NCI-H2171 treated with DMSO at 0.1 percent for 48 hours (cell line): ENCODE measurements around the gene HNRNPLL.
A peak's percentile ranks its signal among the peaks of the same experiment; 100 is the strongest.
"Not testable (repeated sequence)": the region's sequence is repeated elsewhere in the genome, so short reads cannot be mapped to it uniquely, and the experiment has no call there.

Source experiments
- DNase-seq: peaks from one replicate; lab custom pipeline; 2025; lab: John Stamatoyannopoulos, UW

HNRNPLL gene

DNA sequence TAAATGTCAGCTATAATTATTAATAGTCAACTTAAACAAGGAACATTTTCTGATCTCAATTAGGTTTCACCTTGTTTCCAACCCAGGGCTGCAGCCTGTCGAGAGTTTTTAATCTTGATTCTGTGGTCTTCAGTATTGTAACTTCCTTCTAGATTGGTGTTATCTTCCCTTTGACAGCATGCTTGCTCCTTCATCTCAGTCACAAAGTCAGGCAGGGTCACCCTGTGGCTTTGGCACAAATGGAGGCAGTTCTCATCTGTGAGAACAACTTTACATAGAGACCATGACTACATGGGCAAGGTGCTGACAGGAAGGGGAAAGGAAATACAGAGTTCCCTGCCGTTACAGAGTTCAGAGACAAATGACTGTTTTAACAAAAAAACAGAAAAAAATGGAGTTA, 50.5 kb downstream of the HNRNPLL start:
- no peak for DNase-seq

- no peak for DNase-seq
Measured at GRCh38 chr2:38551746-38552145, 51.0 kb downstream of the HNRNPLL start.

DNA sequence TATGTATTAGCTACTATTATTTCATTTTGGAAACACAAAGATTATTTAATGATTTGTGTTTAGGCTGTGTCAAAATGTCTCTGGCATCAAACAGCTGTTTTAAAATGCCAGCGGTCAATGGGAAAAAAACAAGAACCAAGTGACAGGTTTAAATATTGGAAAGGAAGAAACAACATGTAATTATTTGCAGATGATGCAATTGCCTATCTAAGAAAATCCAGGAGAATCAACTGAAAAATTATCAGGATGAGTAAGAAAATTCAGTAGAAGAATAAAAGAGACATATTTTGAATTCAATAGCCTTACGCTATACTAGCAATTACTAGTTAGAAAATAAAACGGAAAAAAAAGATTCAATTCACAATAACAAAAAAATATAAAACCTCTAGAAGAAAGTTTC, 51.6 kb downstream of the HNRNPLL start:
- no peak for DNase-seq

DNA sequence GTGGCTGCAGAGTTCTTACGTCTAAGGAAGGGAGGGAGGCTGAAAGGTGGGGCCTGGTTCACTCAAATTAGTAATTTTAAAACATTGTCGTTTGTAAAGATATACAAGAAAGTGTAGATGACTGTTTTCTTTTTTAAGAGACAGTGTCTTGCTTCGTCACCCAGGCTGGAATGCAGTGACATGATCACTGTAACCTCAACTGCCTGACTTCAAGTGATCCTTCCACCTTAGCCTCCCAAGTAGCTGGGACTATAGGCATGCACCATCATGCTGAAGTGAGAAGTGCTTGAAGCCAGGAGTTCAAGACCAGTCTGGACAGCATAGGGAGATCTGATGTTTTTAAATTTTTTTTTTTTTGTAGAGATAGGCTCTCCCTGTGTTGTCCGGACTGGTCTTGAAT, 52.9 kb downstream of the HNRNPLL start:
- DNase-seq = no peak

DNA sequence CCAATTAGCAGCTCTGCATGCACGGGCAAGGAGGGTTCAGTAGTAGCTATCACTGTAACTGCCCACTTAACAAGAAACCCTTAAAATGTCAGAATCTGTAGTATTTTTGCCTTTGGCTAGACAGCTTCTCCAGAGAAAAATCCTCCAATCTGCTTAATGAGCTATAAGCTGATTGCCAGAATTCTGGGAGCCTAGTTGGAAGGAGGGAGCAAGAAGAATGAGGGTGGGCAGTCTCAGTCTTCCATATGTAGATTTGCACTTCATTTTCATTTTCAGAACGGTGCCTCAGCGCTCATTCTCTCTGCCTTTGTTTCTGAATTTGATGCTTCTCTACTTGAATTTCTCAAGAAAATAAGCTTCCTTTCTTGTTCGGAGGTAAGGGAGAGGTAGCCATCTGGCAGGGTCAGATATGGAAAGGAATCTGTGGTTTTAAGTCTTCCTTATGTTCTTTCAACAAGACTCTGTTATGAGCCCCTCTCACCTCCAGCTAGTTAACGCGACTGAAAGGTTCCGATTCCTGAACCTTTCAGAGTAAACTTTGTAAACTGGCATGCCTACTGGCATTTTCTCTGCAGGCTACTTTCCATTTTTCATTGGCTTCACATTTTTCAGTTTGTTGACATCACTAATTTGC, 53.5 kb downstream of the HNRNPLL start:
- DNase-seq = peak; percentile 31

DNA sequence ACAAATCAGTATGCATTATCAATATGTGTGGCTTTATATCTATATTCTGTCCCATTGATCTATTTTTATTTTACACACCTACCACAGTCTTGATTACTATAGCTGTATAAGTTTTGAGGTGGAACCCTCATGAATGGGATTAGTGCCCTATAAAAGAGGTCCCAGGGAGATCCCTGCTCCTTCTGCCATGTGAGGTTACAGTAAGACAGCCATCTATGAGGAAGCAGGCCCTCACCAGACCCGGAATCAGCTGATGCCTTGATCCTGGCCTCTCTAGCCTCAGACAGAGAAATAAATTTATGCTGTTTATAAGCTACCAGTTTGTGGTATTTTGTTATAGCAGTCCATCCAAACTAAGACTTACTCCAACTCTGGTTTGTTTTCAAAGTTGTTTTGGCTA, 54.9 kb downstream of the HNRNPLL start:
- no peak for DNase-seq

- no peak for DNase-seq
Measured at GRCh38 chr2:38546585-38546984, 56.1 kb downstream of the HNRNPLL start.

GRCh38 chr2:38546064-38546463, 56.7 kb downstream of the HNRNPLL start:
- no peak for DNase-seq

GRCh38 chr2:38542248-38542631, 60.5 kb downstream of the HNRNPLL start:
- not testable (repeated sequence) for DNase-seq

DNA sequence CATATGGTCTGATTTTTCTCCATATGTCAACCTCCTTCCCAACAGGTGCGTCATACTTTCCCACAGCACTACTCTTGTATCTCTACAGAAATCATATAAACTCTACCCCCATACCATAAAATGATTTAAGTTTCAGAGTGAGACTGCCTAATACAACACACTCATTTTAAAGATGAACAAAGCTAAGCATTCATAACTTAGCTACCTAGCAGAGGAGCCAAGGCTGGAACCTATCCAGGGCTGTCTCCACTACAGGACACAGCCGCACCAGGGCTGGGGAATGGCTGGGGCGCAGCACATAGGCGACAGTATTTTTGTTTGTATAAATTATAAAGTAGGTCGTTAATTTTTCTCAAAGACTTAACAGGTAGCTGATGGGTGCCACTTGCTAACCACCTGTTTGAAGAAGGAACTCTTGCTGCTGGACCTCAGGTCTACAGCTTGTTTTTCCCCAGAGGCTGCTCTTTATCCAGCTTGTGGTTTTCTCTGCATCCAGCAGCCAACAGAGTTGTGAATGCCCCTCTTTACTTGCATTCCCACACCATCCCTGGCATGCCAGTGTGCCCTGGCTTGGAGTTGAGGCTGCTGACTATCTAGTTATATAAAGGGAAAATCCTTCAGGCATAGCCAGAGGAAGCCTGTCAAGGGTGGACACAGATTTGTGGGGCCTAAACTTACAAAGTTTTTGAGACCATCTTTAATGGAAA, 62.0 kb downstream of the HNRNPLL start:
- DNase-seq = no peak

DNA sequence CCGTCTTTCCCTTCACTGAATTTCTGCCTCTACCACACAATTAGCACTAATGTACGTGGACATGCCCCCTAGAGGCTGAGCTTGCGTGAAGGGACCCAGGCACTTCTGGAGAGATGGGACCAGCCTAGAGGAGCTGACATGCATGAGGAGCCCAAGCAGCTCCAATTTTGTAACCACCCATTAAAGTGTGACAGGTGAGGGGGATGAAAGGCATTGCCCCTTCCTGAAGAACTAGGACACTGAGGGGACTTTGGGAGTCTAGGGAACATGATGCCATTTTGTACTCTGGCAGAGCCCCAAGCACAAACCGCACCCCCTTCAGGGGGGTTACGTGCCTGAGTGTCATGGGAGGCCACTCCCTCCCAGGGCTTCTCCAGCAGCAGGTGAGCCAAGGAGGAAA, 63.6 kb downstream of the HNRNPLL start:
- peak; percentile 34 for DNase-seq

DNA sequence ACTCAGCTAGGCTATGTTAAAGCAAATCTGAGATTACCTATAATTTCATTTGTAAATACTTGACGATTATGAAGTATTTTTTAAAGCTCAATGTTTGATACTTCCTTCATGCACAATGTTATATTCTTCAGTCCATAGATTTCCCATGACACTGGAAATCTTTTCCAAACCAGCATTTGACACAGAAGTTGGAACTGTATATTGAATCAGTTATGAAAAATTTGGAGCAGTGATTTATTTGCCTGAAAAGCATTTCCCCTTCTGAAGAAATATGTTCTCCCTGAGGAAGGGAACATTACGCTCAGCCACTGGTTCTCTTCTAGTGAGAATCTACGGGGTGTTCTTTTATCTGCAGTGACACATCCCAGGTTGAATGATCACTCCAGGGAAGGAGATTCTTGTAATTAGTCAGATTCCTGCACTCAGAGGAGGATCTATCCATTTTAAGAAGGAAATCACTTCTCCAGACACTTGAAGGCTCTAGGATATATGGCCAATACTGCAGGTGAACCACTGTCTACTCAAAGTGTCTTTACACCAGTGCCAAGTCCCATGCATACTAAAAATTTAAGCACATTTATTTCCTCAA, 64.7 kb downstream of the HNRNPLL start:
- DNase-seq = no peak

DNA sequence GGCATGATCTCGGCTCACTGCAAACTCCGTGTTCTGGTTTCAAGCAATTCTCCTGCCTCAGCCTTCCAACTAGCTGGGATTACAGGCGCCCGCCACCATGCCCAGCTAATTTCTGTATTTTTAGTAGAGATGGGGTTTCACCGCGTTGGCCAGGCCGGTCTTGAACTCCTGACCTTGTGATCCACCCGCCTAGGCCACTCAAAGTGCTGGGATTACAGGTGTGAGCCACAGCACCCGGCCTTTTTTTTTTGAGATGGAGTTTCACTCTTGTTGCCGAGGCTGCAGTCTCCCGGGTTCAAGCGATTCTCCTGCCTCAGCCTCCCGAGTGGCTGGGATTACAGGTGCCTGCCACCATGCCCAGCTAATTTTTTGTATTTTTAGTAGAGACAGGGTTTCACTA, 65.4 kb downstream of the HNRNPLL start:
- DNase-seq = not testable (repeated sequence)

- peak; percentile 33 for DNase-seq
Measured at GRCh38 chr2:38535744-38536506, 66.8 kb downstream of the HNRNPLL start.

GRCh38 chr2:38535404-38535743, 67.4 kb downstream of the HNRNPLL start:
- DNase-seq = no peak

DNA sequence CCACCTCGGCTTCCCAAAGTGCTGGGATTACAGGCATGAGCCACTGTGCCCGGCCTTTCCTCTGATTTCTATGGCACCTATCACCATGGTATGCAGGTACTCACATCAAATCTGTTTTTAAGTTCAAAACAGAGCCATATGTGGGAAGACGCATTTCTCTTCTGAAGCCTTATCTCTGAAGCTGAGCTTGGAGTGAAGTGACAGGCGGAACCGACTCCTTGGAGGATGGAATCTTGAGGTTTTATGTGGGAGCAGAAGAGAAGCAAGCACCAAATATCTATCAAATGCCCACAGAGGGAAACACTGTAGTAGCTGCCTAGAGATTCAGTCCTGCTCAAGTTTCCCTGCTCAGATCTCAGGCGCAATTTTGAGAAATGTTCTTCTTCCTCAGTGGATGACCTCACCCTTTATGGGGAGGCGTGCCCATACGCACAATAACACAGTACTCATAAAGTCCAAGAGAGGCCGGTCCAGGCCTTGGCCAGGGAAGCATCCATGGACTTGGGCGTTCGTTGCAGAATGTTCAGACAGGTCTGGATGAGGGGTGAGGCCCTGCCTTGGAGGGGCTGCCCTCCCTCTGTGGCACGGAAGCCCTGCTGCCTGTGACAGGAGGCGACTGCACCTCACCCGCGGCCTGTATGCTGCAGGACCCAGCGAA, 67.9 kb downstream of the HNRNPLL start:
- no peak for DNase-seq

DNA sequence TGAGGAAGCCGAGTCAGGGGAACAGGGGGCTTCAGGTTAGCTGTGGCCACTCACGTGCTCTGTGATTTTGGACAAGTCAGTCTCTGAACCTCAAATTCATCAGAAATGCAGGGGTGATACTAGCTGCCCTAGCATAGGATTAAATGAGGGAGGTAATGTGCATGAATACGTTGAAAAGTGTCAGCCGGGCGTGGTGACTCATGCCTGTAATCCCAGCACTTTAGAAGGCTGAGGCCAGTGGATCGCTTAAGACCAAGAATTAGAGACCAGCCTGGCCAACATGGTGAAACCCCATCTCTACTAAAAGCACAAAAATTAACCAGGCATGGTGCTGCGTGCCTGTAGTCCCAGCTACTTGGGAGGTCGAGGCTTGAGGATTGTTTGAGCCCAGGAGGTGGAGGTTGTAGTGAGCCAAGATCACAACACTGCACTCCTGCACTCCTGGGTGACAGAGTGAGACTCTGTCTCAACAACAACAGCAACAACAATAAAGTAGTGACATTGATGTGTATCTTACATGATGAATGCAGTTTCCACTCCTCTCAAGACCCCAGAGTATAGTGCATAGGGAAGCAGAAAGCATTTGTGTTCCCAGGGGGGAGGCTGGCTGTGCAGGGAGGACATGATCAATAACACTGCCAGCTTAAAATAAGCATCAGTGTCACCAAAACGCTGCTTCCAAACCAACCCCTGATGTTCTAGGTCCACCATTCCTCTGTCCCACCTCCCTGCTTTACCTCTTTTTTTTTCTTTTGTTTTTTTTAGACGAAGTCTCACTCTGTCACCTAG, 68.8 kb downstream of the HNRNPLL start:
- no peak for DNase-seq

DNA sequence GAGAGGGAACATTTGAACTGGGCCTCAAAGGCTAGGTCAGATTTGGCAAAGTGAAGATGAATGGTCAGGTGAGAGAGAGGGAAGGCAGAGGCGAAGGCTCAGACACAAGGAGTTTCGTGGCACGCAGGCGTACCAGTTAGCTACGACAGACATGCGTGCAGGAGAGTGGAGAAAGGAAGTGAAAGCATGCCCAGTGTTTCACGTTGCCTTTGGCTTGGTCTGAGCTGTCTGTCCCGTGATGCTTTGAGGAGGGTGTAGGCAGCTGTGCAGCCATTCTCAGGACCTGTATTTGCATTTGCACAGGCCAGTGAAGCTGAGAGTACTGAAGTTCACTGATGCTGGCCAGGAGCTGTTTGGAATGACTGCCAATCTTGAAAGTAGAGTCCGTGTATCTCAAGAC, 69.5 kb downstream of the HNRNPLL start:
- DNase-seq = no peak

- no peak for DNase-seq
Measured at GRCh38 chr2:38532366-38532765, 70.4 kb downstream of the HNRNPLL start.

DNA sequence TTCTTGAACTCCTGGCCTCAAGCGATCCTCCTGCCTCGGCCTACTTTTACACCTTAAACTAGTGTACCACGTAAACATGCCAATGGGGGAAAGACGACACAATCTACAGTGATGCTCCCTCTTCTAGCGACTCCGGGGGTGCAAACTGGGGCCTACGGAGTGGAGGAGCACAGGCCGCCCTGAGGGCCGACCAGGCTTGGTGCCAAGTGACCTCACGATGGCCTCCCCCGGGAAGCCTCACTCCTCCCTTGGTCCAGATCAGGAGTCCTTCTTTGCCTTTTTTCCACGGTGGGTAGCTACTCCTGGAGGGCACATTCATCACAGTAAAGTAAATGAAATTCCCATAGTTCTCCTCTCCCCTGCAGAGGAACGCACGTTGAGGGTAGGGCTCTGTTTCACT, 73.5 kb downstream of the HNRNPLL start:
- DNase-seq = no peak

DNA sequence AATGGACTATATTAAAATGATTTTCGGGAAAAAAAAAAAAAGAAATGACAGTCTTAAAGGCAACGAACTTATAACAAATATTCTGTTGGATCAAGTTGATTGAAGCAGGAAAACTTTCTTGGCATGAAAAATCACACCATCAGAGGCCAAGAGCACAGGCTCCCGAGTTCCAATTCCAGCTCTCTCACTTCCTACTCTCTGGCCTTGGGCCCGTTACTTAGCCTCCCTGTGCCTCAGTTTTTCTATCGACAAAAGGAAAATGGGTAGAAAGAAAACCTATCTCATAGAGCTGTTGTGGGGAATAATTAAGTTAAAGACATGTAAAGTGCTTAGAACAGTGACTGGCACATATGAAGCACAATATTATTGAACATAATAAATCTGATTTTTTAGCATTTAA, 74.2 kb downstream of the HNRNPLL start:
- no peak for DNase-seq

- DNase-seq = peak; percentile 84
Measured at GRCh38 chr2:38528008-38528442, 74.7 kb downstream of the HNRNPLL start.
